GM19328 (cell line): ENCODE results near the gene DSG2.
"Not testable (repeated sequence)": the region's sequence is repeated elsewhere in the genome, so short reads cannot be mapped to it uniquely, and the experiment has no call there.

Experiments used
- ATAC-seq: cut with Tn5 transposase; IDR thresholded peaks from one replicate; pipeline ENCODE4 v1.9.1; 2021; ENCODE audit warnings: mild to moderate bottlenecking, moderate library complexity; ENCODE audit not compliant: unreplicated experiment

Gene DSG2

GRCh38 chr18:31498574-31499524, 872 bp downstream of the DSG2 start:
- ATAC-seq: peak; percentile 8

DNA sequence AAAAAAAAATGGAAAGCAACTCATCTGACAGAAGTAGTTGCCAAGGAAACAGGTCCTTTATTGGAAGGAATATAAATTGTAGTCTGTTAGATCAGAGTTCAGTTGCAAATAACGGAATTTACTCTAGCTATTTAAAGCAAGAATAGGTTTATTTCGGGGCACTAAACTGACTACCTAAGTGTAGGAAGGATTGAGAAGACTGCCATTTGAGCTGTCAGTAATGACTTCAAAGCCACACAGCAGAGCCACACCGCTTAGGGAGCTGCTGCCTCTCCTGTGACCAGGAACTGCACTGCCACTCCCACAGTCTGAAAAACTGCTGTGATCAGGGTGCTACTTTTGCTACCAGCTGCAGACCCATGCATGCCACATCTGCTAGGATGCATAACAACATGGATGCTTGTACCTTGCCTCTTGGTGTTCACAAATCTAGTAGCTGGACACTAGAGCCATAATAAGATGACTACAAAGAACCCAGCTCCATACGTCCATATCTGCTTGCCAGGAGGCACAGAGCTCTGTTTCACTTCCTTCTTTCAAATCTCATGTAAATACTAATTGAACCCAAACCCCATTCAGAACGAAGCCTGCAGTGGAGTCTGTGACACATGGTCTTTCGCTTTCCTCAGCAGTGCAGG, 2.2 kb downstream of the DSG2 start:
- peak; percentile 78 for ATAC-seq

DNA sequence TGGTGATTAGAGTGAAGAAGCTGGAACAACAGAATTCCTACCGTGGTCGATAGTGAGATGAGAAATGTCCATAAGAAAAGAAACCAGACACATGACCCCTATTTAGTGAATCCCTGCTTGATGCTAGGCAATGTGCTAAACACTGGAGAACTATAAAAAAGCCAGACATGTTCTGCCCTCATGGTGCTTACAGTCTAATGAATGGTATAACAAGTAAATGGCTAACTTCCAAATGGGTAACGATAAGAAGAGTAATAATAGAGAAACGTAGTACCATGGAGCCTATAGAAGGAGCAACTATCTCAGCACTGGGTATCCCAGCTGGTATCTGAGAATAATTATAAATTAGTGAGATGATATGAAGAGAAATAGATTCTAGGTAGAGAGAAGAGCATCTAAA, 5.0 kb downstream of the DSG2 start:
- ATAC-seq: no peak

GRCh38 chr18:31504455-31505147, 6.6 kb downstream of the DSG2 start:
- ATAC-seq: no peak

GRCh38 chr18:31505156-31505555, 7.2 kb downstream of the DSG2 start:
- no peak for ATAC-seq

- ATAC-seq: no peak
Observed at GRCh38 chr18:31506024-31506742, 8.2 kb downstream of the DSG2 start.

GRCh38 chr18:31507124-31507523, 9.1 kb downstream of the DSG2 start:
- ATAC-seq: not testable (repeated sequence)

DNA sequence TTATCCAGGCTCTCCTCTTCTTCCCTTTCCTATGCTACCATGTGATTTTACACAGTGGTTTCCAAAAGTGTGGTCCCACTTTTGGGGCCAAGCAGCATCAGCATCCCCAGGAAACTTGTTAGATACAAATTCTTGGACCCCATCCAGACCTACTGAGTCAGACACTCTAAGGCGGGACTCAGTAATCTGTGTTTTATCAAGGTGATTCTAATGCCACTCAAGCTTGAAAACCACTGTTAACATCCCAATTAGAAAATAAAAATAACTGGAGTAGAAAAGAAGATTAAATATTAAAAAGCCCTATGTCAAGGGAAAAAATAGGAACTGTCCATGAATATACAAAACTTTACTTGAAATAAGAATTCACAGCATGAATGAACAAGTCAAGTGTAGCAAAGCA, 10.8 kb downstream of the DSG2 start:
- ATAC-seq: no peak

DNA sequence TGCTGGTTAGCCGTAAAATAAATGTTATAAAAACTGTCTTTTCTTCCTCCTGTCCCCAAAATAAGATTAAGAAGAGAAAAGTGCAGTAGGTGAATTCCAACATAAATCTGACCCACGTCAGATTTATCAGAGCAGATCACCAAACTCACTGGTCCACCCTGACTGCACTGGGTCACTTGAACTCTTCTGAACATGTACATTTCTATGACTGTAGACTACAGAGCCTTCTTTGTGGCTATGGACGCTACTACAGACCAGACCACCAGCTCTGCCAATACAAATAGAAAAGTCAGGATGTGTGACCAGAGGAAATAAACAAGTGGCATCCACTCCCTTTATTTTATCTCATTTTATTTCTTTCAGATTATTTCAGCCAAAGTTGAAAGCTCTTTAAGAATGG, 11.6 kb downstream of the DSG2 start:
- no peak for ATAC-seq

GRCh38 chr18:31510319-31510718, 12.3 kb downstream of the DSG2 start:
- ATAC-seq: no peak

DNA sequence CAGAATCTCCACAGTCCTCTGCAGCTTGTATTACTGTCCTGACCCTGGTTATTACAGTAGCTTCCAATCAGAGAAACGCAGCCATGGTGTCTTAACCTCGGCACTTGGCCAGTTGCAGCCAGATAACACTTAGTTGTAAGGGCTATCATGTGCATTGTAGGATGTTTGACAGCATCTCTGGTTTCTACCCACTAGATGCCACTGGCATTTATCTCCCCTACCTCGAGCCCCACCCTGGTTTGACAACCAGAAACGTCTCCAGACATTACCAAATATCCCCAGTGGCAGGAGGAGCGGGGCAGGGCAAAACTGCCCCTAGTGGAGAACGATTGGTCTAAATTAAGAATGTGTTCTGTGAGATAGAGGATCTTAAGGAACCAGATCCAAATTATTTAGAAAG, 13.1 kb downstream of the DSG2 start:
- ATAC-seq: no peak

DNA sequence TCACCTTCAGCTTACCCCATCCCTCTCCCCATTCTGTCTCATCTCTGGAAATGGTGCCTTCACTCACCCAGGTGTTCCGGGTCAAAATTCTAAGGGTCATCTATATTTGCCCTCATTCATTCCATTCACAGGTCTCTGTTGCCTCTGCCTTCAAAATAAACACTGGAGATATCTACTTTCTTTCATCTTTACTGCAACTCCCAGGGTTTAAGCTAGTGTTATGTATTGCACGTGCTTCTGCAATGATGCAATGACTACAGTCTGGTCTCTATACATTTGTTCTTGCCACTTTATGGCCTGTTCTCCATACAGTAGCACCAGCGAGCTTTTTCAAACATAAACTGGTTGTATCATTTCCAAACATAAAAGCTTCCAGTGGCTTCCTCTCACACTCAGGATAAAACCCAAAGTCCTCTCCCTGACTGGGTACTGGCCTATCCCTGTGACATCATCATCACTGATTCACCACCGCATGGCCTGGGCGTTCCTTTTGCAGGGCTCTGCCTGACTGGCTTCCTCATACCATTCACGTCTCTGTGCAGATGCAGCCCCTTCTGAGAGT, 14.3 kb downstream of the DSG2 start:
- ATAC-seq: no peak

DNA sequence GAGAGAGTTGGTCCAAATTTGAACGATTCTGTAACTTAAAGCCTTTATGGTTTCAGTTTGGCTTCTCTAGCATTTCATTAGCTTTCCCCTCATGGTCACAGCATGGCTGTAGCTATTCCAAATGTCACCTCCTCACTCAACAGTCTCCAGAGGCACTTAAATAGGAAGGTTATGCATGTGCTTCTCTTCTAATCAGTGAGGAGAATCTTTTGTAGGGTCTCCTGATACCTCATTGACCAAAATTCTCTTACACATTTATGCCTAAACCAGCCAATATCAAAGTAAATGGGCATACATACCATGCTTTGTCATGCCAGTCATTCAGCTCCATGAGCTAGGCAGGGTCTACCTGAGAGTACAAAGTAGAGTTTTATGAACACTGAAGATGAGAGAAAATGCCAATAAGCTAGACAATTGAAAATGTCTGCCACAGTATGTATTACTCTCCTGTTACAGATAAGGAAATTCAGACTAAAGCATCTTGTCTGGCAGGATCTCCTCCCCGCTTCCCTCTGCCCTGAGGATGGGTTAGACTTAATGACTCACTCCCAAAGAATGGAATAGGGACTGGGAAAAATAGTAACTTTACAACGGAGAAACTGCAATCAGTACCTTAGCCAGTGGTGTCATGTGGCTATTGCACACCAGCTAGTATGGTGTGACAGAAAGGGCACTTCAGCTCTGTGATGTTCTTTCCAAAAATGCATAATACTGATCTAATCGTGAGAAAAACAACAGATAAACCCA, 15.4 kb downstream of the DSG2 start:
- no peak for ATAC-seq

DNA sequence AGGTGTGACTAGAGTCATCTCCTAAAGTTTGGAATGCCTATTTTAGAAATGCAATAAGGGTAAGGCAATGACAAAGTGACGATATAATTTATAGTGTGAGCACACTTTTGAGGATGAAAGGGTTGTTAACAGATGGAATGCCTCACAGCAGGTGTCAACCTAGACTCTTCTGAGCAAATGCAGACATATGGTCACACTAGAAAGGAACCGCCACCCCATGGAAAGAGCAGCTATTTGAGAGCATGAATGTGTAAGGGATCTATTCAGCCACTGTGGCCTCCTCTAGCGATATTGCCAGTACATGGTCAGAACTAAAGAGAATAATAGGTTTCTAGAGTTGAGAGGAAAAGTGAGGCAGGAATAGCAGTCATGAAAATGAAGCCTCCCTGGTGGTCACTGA, 18.5 kb downstream of the DSG2 start:
- no peak for ATAC-seq

GRCh38 chr18:31526374-31526773, 28.4 kb downstream of the DSG2 start:
- no peak for ATAC-seq

- no peak for ATAC-seq
Observed at GRCh38 chr18:31533236-31533635, 35.3 kb downstream of the DSG2 start.

GRCh38 chr18:31538837-31539236, 40.9 kb downstream of the DSG2 start:
- no peak for ATAC-seq

DNA sequence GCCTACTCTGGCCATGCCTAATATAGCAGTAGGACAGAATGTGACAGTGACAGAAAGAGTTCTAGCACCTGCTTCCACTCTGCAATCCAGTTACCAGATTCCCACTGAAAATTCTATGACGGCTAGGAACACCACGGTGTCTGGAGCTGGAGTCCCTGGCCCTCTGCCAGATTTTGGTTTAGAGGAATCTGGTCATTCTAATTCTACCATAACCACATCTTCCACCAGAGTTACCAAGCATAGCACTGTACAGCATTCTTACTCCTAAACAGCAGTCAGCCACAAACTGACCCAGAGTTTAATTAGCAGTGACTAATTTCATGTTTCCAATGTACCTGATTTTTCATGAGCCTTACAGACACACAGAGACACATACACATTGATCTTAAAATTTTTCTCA, 48.5 kb downstream of the DSG2 start:
- no peak for ATAC-seq

- no peak for ATAC-seq
Observed at GRCh38 chr18:31548853-31549252, 50.9 kb downstream of the DSG2 start.

DNA sequence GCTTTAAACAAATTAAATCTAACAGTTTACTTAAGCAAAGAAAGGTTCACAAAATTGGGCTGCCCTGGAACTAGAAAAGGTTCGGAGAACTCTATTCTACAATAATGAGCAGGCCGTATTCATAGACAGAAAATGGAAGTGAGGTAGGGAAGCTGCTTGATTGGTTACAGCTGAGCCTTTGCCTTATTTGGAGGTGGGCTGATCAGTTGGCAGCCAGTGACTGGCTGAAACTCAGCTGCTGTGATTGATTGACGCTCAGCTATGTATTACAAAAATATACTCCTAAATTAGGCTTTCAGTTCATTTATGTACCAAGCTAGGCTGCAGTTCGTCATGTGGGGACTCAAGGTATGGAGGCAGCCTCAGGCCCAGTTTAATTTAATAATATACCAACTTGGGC, 51.4 kb downstream of the DSG2 start:
- no peak for ATAC-seq
